GM12872 (cell line): ENCODE measurements around the gene SEM1.

ENCODE experiments used
- CTCF ChIP-seq: IDR thresholded peaks from 3 replicates; pipeline ENCODE4 v1.5.1; 2011; ENCODE audit warnings: low read depth, mild to moderate bottlenecking, low read length, moderate library complexity; ENCODE audit not compliant: insufficient read depth

The SEM1 gene

GRCh38 chr7:96685755-96686154, 23.9 kb downstream of the SEM1 start:
- no peak for TF ChIP-seq CTCF

GRCh38 chr7:96685353-96685752, 24.3 kb downstream of the SEM1 start:
- no peak for TF ChIP-seq CTCF

- TF ChIP-seq CTCF = no peak
Measured at GRCh38 chr7:96679886-96680285, 29.8 kb downstream of the SEM1 start.

GRCh38 chr7:96676919-96677318, 32.7 kb downstream of the SEM1 start:
- TF ChIP-seq CTCF = no peak

GRCh38 chr7:96675548-96675947, 34.1 kb downstream of the SEM1 start:
- TF ChIP-seq CTCF = no peak

GRCh38 chr7:96674565-96674964, 35.1 kb downstream of the SEM1 start:
- no peak for TF ChIP-seq CTCF

- no peak for TF ChIP-seq CTCF
Measured at GRCh38 chr7:96671854-96672253, 37.8 kb downstream of the SEM1 start.
